ENCODE data around the gene SLCO1B1. TPM values are rescaled to one million over a fixed set of nuclear protein-coding genes. Genes with fewer than 3 reads are reported as not detected.

SLCO1B1 gene
- total RNA-seq, 2 donors from 2014 or later = not detected

DNA sequence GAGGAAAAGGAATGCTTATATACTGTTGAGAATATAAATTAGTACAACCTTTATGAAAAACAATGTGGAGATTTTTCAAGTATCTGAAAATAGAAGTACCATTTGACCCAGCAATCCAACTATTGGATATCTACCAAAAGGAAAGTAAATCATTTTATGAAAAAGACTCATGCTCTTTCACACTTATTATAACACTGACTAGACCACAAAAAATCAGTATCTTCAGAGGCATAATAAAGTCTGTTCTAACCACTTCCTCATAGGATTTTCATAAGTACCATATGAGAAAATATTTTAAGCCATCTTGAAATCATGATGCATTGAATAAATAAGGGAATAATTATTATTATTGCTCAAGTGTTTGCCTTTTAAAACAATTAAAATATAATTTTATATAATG is 90.8 kb downstream of the SLCO1B1 start:
- Histone ChIP-seq H3K27ac (no peak overlapping the region), H3K4me1 (ENCODE audit: control insufficient read depth in 1 of 2, low read depth in 2 of 2) (no peaks in the 10 kb centered on the region), H3K4me3 (no peak overlapping the region), H3K27me3 (replicated peaks; ENCODE audit: insufficient read depth) (no peaks in the 10 kb centered on the region), H3K36me3 (no peaks in the 10 kb centered on the region), H3K9me3 (no peaks in the 10 kb centered on the region)
- DNase-seq (ENCODE audit: low spot score) = no peak
- TF ChIP-seq, protein P1, sequence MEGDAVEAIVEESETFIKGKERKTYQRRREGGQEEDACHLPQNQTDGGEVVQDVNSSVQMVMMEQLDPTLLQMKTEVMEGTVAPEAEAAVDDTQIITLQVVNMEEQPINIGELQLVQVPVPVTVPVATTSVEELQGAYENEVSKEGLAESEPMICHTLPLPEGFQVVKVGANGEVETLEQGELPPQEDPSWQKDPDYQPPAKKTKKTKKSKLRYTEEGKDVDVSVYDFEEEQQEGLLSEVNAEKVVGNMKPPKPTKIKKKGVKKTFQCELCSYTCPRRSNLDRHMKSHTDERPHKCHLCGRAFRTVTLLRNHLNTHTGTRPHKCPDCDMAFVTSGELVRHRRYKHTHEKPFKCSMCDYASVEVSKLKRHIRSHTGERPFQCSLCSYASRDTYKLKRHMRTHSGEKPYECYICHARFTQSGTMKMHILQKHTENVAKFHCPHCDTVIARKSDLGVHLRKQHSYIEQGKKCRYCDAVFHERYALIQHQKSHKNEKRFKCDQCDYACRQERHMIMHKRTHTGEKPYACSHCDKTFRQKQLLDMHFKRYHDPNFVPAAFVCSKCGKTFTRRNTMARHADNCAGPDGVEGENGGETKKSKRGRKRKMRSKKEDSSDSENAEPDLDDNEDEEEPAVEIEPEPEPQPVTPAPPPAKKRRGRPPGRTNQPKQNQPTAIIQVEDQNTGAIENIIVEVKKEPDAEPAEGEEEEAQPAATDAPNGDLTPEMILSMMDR (IDR thresholded peaks at IDR 0.05) = no peak
- no peak for ATAC-seq (ENCODE audit: insufficient number of reproducible peaks, low FRiP score, low read depth)

DNA sequence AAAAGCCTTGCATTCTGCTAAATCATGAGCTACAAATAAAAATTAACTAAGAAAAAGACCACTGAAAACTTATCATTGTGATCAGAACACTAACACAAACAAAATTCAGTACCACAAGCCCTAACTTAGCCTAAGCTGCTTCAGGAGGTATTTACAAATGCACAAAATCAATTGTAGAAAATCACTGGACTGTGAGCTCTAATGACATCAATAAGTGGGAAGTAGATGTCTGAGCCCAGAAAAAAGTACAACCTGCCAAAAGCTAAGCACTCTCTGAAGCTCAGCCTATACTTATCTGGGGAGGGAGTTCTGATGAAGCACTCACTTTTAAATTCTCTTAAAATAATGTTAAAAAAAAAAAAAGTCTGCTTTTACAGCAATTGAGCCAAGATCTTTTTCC is 92.9 kb downstream of the SLCO1B1 start:
- Histone ChIP-seq H3K4me1 (ENCODE audit: control insufficient read depth in 1 of 2, low read depth in 2 of 2) (no peaks in the 10 kb centered on the region), H3K4me3 (no peak overlapping the region), H3K27ac (no peak overlapping the region), H3K36me3 (no peaks in the 10 kb centered on the region), H3K9me3 (no peaks in the 10 kb centered on the region), H3K27me3 (replicated peaks; ENCODE audit: insufficient read depth) (no peaks in the 10 kb centered on the region)
- no peak for ATAC-seq (ENCODE audit: insufficient number of reproducible peaks, low FRiP score, low read depth)
- DNase-seq (ENCODE audit: low spot score) = no peak
- TF ChIP-seq, protein P1 (IDR thresholded peaks at IDR 0.05) = no peak

DNA sequence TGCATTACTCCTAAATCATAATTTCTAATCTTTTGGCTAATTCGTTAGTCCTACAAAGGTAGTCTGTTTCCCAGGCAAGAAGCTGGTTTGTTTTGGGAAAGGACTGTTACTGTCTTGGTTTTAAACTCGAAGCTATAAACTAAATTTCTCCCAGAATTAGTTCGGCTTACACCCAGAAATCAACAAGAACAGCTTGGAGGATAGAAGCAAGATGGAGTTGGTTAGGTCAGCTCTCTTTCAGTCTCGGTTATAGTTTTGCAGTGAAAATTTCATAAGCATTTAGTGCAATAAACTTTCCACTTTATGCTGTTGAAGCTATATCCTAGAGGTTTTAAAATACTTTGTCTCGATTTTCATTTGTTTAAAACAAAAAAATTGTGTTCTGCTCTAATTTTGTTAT is 103.4 kb downstream of the SLCO1B1 start:
- TF ChIP-seq, protein P1 (IDR thresholded peaks at IDR 0.05) = no peak
- H3K9me3 ChIP-seq = no peaks in the 10 kb centered on the region
- no peak overlapping the region for H3K4me3 ChIP-seq
- no peaks in the 10 kb centered on the region for H3K27me3 ChIP-seq (replicated peaks; ENCODE audit: insufficient read depth)
- H3K27ac ChIP-seq = no peak overlapping the region
- H3K36me3 ChIP-seq = no peaks in the 10 kb centered on the region
- no peak for DNase-seq (ENCODE audit: low spot score)
- ATAC-seq (ENCODE audit: insufficient number of reproducible peaks, low FRiP score, low read depth) = no peak
- H3K4me1 ChIP-seq (ENCODE audit: control insufficient read depth in 1 of 2, low read depth in 2 of 2) = no peaks in the 10 kb centered on the region

DNA sequence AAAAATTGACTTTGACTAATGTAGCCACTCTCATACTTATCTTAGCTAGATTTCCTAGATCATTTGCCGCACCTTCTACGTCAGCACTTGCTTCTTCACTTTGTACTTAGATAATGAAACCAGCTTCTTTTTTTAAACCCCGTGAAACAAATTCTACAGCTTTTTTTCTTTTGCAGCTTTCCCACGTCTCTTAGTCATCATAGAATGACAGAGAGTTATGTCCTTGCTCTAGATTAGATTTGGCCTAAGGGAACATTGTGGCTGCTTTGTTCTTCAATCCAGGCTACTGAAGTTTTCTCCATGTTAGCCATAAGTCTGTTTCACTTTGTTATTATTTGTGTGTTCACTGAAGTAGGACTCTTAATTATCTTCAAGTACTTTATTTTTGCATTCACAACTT is 108.9 kb downstream of the SLCO1B1 start:
- ATAC-seq (ENCODE audit: insufficient number of reproducible peaks, low FRiP score, low read depth) = no peak
- no peaks in the 10 kb centered on the region for H3K27me3 ChIP-seq (replicated peaks; ENCODE audit: insufficient read depth)
- H3K36me3 ChIP-seq = no peaks in the 10 kb centered on the region
- H3K9me3 ChIP-seq = no peaks in the 10 kb centered on the region
- no peaks in the 10 kb centered on the region for H3K4me1 ChIP-seq (ENCODE audit: control insufficient read depth in 1 of 2, low read depth in 2 of 2)
- TF ChIP-seq, protein P1 (IDR thresholded peaks at IDR 0.05) = no peak
- no peak for DNase-seq (ENCODE audit: low spot score)
- H3K4me3 ChIP-seq = no peak overlapping the region
- H3K27ac ChIP-seq = no peak overlapping the region

DNA sequence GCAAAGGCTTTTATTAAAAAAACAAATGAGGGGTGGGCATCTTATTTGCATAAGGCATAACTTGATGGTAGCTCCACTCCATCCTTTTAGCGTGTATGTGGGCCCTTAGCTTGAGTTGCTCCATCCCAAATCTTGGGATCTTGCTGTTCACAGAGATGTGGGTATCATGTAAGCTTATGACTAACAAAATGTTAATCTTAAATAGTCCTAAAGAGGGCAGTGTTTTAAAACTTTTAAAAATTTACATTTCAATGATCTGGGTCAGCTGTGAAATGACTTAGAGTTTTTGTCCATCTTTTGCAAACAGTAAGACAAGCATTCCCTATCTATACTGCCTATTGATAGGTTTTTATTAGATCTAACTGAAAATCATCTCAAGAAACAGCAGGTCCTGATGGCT is 117.7 kb downstream of the SLCO1B1 start:
- ATAC-seq (ENCODE audit: insufficient number of reproducible peaks, low FRiP score, low read depth) (no peak), DNase-seq (ENCODE audit: low spot score) (no peak)
- no peak overlapping the region for H3K27ac ChIP-seq
- no peaks in the 10 kb centered on the region for H3K4me1 ChIP-seq (ENCODE audit: control insufficient read depth in 1 of 2, low read depth in 2 of 2)
- no peaks in the 10 kb centered on the region for H3K9me3 ChIP-seq
- H3K27me3 ChIP-seq (replicated peaks; ENCODE audit: insufficient read depth) = no peaks in the 10 kb centered on the region
- no peak overlapping the region for H3K4me3 ChIP-seq
- TF ChIP-seq, protein P1 (IDR thresholded peaks at IDR 0.05) = no peak
- H3K36me3 ChIP-seq = no peaks in the 10 kb centered on the region
